OCI-LY1 (cell line): Measurements from ENCODE around the gene SLAMF7.

Source experiments
- EZH2 ChIP-seq: fragments of 200-600 bp; sonication (generic), shearing (Covaris generic); IDR thresholded peaks from 2 replicates; pipeline ENCODE4 v1.8.0; 2017; ENCODE audit warnings: borderline replicate concordance, mixed run types, mild to moderate bottlenecking, antibody characterized with exemption, low read length, moderate library complexity, mixed read lengths
- TF ChIP-seq, protein P1 (sequence below): fragments of 200-600 bp; sonication (generic), shearing (Covaris generic); IDR thresholded peaks from 2 replicates; pipeline ENCODE4 v1.5.1; 2017; ENCODE audit warnings: mild to moderate bottlenecking, antibody characterized with exemption, low read length, moderate library complexity, mixed read lengths

DNA sequence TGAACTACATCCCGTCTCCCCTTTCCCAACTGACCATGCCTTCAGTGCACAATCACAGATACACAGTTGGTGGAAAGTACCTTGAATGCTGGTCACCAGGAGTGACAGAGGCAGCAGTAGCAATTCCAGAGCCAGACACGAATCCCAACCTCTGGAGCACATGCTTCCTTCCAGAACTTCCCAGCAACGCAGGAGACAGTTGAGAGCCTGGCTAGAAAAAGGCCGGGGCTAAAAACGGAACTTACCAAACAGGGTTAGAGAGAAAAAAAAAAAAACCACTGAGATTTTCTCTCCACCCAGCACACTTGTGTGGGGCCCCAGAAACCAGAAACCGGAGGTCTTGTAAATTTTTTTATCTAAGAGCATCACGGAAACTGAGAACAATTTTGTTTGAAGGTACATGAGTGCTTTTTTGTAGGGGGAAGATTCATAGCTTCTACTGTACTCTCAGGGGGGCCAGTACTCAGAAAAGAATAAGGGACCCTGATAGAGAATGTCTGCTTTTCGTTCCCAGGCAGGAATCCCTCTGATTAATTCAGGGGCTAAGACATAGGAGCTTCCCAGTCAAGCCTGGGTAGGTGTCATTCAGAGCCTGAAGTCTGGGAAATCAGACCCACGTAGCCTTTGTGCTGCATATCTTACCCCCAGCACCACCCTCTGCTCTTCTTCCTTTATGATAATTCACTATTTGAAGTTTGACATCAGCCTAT is 27.3 kb upstream of the SLAMF7 start, which contains the start of gene CD48:
- TF ChIP-seq, protein P1, sequence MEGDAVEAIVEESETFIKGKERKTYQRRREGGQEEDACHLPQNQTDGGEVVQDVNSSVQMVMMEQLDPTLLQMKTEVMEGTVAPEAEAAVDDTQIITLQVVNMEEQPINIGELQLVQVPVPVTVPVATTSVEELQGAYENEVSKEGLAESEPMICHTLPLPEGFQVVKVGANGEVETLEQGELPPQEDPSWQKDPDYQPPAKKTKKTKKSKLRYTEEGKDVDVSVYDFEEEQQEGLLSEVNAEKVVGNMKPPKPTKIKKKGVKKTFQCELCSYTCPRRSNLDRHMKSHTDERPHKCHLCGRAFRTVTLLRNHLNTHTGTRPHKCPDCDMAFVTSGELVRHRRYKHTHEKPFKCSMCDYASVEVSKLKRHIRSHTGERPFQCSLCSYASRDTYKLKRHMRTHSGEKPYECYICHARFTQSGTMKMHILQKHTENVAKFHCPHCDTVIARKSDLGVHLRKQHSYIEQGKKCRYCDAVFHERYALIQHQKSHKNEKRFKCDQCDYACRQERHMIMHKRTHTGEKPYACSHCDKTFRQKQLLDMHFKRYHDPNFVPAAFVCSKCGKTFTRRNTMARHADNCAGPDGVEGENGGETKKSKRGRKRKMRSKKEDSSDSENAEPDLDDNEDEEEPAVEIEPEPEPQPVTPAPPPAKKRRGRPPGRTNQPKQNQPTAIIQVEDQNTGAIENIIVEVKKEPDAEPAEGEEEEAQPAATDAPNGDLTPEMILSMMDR, result no peak
- no peak for TF ChIP-seq EZH2
